Measurements from ENCODE around the gene SNHG17.
"Not testable (repeated sequence)": the region's sequence is repeated elsewhere in the genome, so short reads cannot be mapped to it uniquely, and the experiment has no call there.

Gene SNHG17

GRCh38 chr20:38447931-38448675, 13.0 kb upstream of the SNHG17 start:
- in situ Hi-C loops (cut with MboI; ENCODE audit: low sequenced_read_pairs), result no loop called here

GRCh38 chr20:38447251-38447661, 12.1 kb upstream of the SNHG17 start:
- in situ Hi-C loops (cut with MboI; ENCODE audit: low sequenced_read_pairs), result no loop called here

GRCh38 chr20:38446441-38447209, 11.5 kb upstream of the SNHG17 start:
- in situ Hi-C loops (cut with MboI; ENCODE audit: low sequenced_read_pairs), result no loop called here

DNA sequence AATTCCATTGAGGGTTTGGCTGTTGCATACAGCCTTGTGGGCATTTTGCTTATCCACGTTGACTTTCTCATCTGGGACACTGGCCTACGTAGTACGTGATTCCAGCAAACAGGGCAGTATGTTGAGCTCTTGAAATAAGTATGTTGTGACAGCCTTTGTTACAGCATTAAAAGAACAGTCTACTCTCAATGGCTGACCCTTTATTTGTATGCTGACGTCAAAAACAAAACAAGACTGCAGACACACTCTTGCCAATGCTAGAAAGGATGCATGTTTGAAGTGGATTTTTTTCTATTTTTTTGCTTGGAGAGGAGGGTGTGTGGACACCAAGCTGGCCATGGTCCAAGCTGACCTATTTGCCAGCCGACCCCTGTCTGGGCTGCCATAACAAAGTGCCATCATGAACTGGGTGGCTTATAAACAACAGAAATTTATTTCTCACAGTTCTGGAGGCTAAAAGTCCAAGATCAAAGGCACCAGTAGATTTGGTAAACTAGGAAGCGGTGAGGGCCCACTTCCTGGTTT, 10.8 kb upstream of the SNHG17 start:
- in situ Hi-C loops (cut with MboI; ENCODE audit: low sequenced_read_pairs), result no loop called here

DNA sequence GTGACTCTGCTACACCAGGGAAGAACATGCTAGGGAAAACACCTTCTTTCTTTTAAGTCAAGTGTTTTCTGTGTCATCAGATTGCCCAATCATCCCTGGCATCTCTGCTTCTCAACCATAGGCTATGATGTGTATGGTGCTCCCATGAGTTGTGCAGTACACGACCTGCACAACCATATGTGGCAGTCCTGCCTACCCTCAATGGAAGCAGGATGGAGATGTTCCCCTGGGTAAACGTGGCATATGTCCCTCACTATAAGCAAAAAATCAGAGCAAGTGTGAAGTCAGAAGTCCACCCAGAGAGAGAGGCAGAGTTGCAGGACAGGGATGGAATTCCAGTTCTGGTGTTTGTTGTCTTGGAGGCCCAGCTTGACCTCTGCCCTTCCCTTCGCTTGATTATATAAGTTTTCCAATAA, 10.3 kb upstream of the SNHG17 start:
- in situ Hi-C loops (cut with MboI; ENCODE audit: low sequenced_read_pairs), result no loop called here

- in situ Hi-C loops (cut with MboI; ENCODE audit: low sequenced_read_pairs), result no loop called here
Measured at GRCh38 chr20:38441916-38442315, 6.8 kb upstream of the SNHG17 start.

GRCh38 chr20:38441110-38441509, 6.0 kb upstream of the SNHG17 start:
- in situ Hi-C loops (cut with MboI; ENCODE audit: low sequenced_read_pairs), result not testable (repeated sequence)

DNA sequence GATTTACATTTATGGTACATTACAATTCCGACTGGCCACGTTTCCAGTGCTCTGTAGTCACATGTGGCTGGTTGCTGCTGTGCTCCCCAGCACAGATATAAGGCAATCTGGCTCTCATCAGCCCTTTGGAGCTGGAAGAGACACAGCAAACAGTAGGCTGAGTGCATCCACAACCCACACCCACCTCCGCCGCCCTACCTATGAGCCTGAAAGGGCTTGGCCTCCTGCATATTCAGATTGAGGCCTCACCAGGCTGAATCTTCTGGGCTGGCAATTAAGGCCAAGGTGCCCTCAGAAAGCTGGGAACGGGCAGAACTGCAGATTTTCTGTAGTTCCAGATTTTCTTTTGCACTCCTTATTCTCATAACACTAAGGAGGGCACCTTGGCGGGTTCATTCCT, 2.7 kb upstream of the SNHG17 start:
- in situ Hi-C loops (cut with MboI; ENCODE audit: low sequenced_read_pairs), result no loop called here

DNA sequence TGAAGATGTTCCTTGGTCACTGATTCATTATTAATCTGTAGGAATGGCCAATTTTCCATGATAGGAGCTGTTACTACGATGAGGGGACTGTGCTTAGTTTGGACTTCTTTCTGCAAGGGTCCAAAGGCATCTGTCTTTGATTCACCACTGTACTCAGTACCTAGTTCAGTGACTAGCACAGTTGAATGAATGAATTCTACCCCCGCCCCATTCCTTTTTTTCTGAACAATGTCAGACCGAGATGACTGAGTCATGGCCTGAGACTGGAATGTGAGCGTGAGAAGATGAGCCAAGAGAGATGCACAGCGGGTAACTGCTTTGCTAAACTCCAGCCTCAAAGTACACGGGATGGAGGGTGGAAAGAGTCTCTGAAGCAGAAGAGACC, 419 bp upstream of the SNHG17 start:
- in situ Hi-C loops (cut with MboI; ENCODE audit: low sequenced_read_pairs), result no loop called here

DNA sequence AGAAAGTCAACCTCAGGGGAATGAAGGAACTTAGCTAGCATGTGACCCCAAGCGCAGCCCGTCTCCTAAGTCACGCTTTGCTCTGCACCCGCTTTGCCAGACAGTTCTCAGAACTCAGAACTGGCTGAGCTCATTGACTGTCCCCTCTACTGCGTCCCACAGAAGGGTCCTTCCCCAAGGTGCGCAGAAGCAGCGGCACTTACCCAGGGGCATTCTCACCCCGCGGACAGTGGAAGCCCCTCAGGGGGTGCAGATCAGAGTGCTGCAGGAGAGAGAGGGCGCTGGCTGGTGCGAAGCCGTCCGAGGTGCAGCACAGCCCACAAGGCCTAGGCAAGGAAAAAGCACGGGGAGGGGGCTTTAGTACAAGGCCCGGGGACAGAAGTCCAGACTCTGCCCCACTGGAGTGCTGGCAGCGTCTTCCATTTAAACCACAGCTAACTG, 807 bp downstream of the SNHG17 start:
- in situ Hi-C loops (cut with MboI; ENCODE audit: low sequenced_read_pairs), result no loop called here

- in situ Hi-C loops (cut with MboI; ENCODE audit: low sequenced_read_pairs), result no loop called here
Measured at GRCh38 chr20:38433304-38433972, 1.7 kb downstream of the SNHG17 start.

- in situ Hi-C loops (cut with MboI; ENCODE audit: low sequenced_read_pairs), result not testable (repeated sequence)
Measured at GRCh38 chr20:38432870-38433269, 2.3 kb downstream of the SNHG17 start.

- in situ Hi-C loops (cut with MboI; ENCODE audit: low sequenced_read_pairs), result no loop called here
Measured at GRCh38 chr20:38432292-38432691, 2.8 kb downstream of the SNHG17 start.

- in situ Hi-C loops (cut with MboI; ENCODE audit: low sequenced_read_pairs), result no loop called here
Measured at GRCh38 chr20:38430679-38431325, 4.3 kb downstream of the SNHG17 start.

- in situ Hi-C loops (cut with MboI; ENCODE audit: low sequenced_read_pairs), result no loop called here
Measured at GRCh38 chr20:38429301-38429700, 5.8 kb downstream of the SNHG17 start.

DNA sequence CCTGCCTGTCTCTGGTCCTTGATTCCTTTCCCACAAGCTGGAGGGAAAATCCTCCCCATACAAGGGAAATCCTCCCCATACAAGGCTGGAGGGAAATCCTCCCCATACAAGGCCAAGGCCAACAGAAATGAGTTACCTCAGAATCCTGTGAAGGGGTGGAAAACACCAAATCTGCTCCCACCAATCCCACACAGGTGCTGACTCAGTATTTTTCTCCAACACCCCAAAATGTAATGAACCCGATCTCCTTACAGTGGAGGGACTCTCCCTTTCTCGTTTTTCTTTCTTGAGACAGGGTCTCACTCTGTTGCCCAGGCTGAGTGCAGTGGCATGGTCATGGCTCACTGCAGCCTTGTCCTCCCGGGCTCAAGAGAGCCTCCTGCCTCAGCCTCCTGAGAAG, 6.3 kb downstream of the SNHG17 start:
- in situ Hi-C loops (cut with MboI; ENCODE audit: low sequenced_read_pairs), result no loop called here

DNA sequence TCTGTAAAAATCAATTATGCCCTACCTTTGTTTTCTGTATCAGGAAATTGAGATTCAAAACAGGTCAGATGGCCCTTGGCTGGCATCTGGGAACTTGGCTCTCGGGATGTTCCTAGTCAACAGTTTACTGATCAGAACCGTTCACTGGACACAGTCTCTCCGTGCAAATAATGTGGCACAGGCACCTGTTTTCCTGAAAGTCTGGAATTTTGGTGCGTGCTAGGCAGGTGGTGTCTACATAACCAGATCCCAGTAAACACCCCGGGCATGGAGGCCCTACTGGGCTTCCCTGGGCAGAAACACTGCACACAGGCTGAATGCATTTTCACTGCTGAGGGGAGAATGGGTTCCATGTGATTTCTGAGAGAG, 7.5 kb downstream of the SNHG17 start:
- in situ Hi-C loops (cut with MboI; ENCODE audit: low sequenced_read_pairs), result no loop called here

GRCh38 chr20:38426006-38426897, 8.9 kb downstream of the SNHG17 start:
- in situ Hi-C loops (cut with MboI; ENCODE audit: low sequenced_read_pairs), result no loop called here

GRCh38 chr20:38424401-38424800, 10.7 kb downstream of the SNHG17 start:
- in situ Hi-C loops (cut with MboI; ENCODE audit: low sequenced_read_pairs), result no loop called here

- in situ Hi-C loops (cut with MboI; ENCODE audit: low sequenced_read_pairs), result no loop called here
Measured at GRCh38 chr20:38423541-38423940, 11.6 kb downstream of the SNHG17 start.

All from hTERT RPE-1 (cell line).